GM23248 (cell line): Measurements from ENCODE around the gene MYOM3.

Experiments
- EZH2 ChIP-seq: fragments of 200-600 bp; sonication (generic); IDR thresholded peaks from 2 replicates; pipeline ENCODE4 v1.6.1; 2018; ENCODE audit warnings: antibody characterized with exemption, mild to moderate bottlenecking; ENCODE audit not compliant: insufficient read depth, poor library complexity, severe bottlenecking
- EZH2phosphoT487 ChIP-seq: fragments of 200-600 bp; sonication (generic); IDR thresholded peaks from 2 replicates; pipeline ENCODE4 v1.6.1; 2018; ENCODE audit warnings: antibody characterized with exemption, moderate library complexity, mild to moderate bottlenecking, low read depth; ENCODE audit not compliant: insufficient read depth

- TF ChIP-seq EZH2 (no peak), EZH2phosphoT487 (no peak)
Measured at GRCh38 chr1:24007079-24007478, 104.9 kb downstream of the MYOM3 start.
